Myocyte (in vitro differentiated cells): ENCODE data around the gene LDAH. TPM values are rescaled to one million over a fixed set of nuclear protein-coding genes. Genes with fewer than 3 reads are reported as not detected.

Experiments
- DNase-seq: peaks from one replicate; pipeline ENCODE4 v3.0.0-alpha.2; 2012; ENCODE audit warnings: low read depth
- total RNA-seq: library from RNA; depleted of rRNA; stranded (reverse); fragments of >200 nt; gene quantifications from 2 replicates; pipeline ENCODE4 v1.2.3, GENCODE V29; 2014

The LDAH gene
- total RNA-seq, 1 donor from 2014 or later: 14.7 TPM

GRCh38 chr2:20638646-20639430, 184.1 kb downstream of the LDAH start:
- no peak for DNase-seq

GRCh38 chr2:20638014-20638413, 184.9 kb downstream of the LDAH start:
- no peak for DNase-seq

GRCh38 chr2:20637147-20637546, 185.8 kb downstream of the LDAH start:
- no peak for DNase-seq

GRCh38 chr2:20635675-20636584, 187.0 kb downstream of the LDAH start:
- peak; percentile 76 for DNase-seq

GRCh38 chr2:20635113-20635510, 187.8 kb downstream of the LDAH start:
- no peak for DNase-seq

- peak; percentile 72 for DNase-seq
These were observed 188.3 kb downstream of the LDAH start for GRCh38 chr2:20634507-20635112.

Other genes with a start within 250 kb of the LDAH start
- gene HS1BP3, start 172.0 kb downstream of the LDAH start, total RNA-seq: 24.9 and 35.0 TPM in 2 replicates
- not detected in 2 replicates for gene GDF7, start 156.0 kb downstream of the LDAH start, total RNA-seq
- not detected in 2 replicates for gene APOB, start 221.0 kb upstream of the LDAH start, total RNA-seq